Sigmoid colon (tissue), 4 donors: ENCODE measurements around the gene GDPD3.

Experiments used
- CTCF ChIP-seq, 4 experiments: fragments of 450-650 bp in 3 of 4; fragments of 200-600 bp in 1 of 4; IDR thresholded peaks; one replicate each; pipeline ENCODE4 v1.5.1; 2016 to 2019; ENCODE audit warnings: antibody characterized with exemption in 4 of 4, mild to moderate bottlenecking in 3 of 4, moderate library complexity in 2 of 4
- POLR2A ChIP-seq, 2 donors: fragments of 450-650 bp; IDR thresholded peaks; one replicate each; pipeline ENCODE4 v1.6.1; 2016; ENCODE audit warnings: antibody characterized with exemption in 2 of 2, mild to moderate bottlenecking in 2 of 2, moderate library complexity in 2 of 2
- POLR2AphosphoS5 ChIP-seq, 4 donors: sonication (generic); formaldehyde crosslinking; IDR thresholded peaks; one replicate each; pipeline ENCODE4 v1.6.1; 2017; ENCODE audit warnings: antibody characterized with exemption in 4 of 4

GRCh38 chr16:30075503-30076275, 37.6 kb downstream of the GDPD3 start, which contains the start of gene PPP4C:
- TF ChIP-seq CTCF (IDR thresholded peaks at IDR 0.05) (no peak), POLR2AphosphoS5 (IDR thresholded peaks at IDR 0.05) (peak; percentile 86 to 96 (median 90)), POLR2A (IDR thresholded peaks at IDR 0.05) (peak; percentile 80 to 84)
